ENCODE measurements around the gene PLEKHB2. TPM values are rescaled to one million over a fixed set of nuclear protein-coding genes. Genes with fewer than 3 reads are reported as not detected.

PLEKHB2 gene
- total and polyA plus RNA-seq, 2 experiments from 2014 or later, result 39.8 to 99.2 TPM

GRCh38 chr2:131145040-131145439 is 39.9 kb downstream of the PLEKHB2 start (continued):
- TF ChIP-seq ZNF462 (CRISPR knock-in tag; IDR thresholded peaks at IDR 0.05) (no peak), REST (IDR thresholded peaks at IDR 0.05; ENCODE audit: unreplicated experiment) (no peak), POLR2AphosphoS5 (IDR thresholded peaks at IDR 0.05; ENCODE audit: low read depth) (no peak), ZNF331 (CRISPR knock-in tag; IDR thresholded peaks at IDR 0.05; ENCODE audit: low read depth) (no peak)

- Histone ChIP-seq H3F3A (replicated peaks; ENCODE audit: low read depth) (no peaks in the 10 kb centered on the region), H2AFZ (no peak overlapping the region), H3K79me2 (replicated peaks; ENCODE audit: insufficient read depth) (peaks cover 23% of the 10 kb centered on the region), H4K20me1 (replicated peaks; ENCODE audit: insufficient read depth) (peaks cover 31% of the 10 kb centered on the region), H3K27me3 (ENCODE audit: insufficient read depth) (no peaks in the 10 kb centered on the region), H3K9me2 (ENCODE audit: insufficient read depth) (no peaks in the 10 kb centered on the region), H3K27ac (ENCODE audit: low read depth) (no peak overlapping the region), H3K36me3 (ENCODE audit: insufficient read depth) (peaks cover 5% of the 10 kb centered on the region), H3K4me2 (no peak overlapping the region), H3K4me3 (no peak overlapping the region), H3K4me1 (ENCODE audit: insufficient read depth) (no peaks in the 10 kb centered on the region)
- TF ChIP-seq POLR2AphosphoS5 (IDR thresholded peaks at IDR 0.05; ENCODE audit: low read depth) (no peak), JUNB (IDR thresholded peaks at IDR 0.05; ENCODE audit: unreplicated experiment) (no peak), NANOG (IDR thresholded peaks at IDR 0.05; ENCODE audit: borderline replicate concordance) (no peak), ZNF331 (CRISPR knock-in tag; IDR thresholded peaks at IDR 0.05; ENCODE audit: low read depth) (no peak), ETS1 (IDR thresholded peaks at IDR 0.05) (no peak)
- no peak overlapping the region for H3K4me3 Mint-ChIP-seq
- H3K36me3 Mint-ChIP-seq (ENCODE audit: low read depth), result peaks cover 54% of the 10 kb centered on the region
- no peaks in the 10 kb centered on the region for H3K9me3 Mint-ChIP-seq
- DNase-seq (ENCODE audit: low spot score) (no peak), ATAC-seq (no peak)
- H3K27ac Mint-ChIP-seq, result no peak overlapping the region
- H3K4me1 Mint-ChIP-seq, result no peaks in the 10 kb centered on the region
- H3K27me3 Mint-ChIP-seq (ENCODE audit: insufficient read depth, low read depth, poor library complexity), result peaks cover 6% of the 10 kb centered on the region
Measured at GRCh38 chr2:131146231-131146630, 41.1 kb downstream of the PLEKHB2 start.

Measured in GM23338 (cell line).